Vagina (tissue), 2 donors: ENCODE results near the gene DUSP16.

Experiments
- POLR2A ChIP-seq, 2 donors: fragments of 450-650 bp; IDR thresholded peaks; one replicate each; pipeline ENCODE4 v1.6.1; 2017; ENCODE audit warnings: antibody characterized with exemption in 2 of 2, mild to moderate bottlenecking in 2 of 2, moderate library complexity in 2 of 2
- TF ChIP-seq, protein P1 (sequence below), 3 experiments: fragments of 450-650 bp in 2 of 3; fragments of 200-600 bp in 1 of 3; sonication (generic) in 1 of 3; IDR thresholded peaks; one replicate each; pipeline ENCODE4 v1.5.1; 2017 to 2019; ENCODE audit warnings: antibody characterized with exemption in 3 of 3, mild to moderate bottlenecking in 2 of 3, moderate library complexity in 2 of 3

DNA sequence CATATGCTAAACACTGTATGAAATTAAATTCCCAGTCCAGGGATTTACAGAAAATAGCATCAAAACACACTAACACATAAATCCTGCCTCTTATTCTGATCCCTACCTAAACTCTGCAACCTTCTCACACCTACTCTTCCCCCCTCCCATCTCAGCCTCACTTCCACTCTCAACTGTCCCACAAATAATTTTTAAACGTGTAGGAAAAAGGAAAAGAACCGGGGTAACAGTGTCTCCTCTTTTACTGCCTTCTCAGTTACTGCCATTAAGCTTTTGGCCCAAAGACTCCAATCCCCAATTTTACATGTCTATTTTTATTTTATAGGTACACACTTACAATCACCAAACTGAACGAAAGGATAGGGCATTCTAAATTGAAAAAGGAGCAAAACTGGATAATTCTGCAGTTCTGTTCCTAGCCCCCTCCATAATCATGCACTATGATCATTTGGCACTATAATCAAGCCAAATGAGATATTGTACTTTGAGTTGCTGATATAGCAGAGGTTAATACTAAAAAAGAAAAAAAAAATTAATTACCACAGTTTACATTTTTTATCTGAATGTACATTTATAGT lies 2.9 kb downstream of the DUSP16 start:
- TF ChIP-seq, protein P1, sequence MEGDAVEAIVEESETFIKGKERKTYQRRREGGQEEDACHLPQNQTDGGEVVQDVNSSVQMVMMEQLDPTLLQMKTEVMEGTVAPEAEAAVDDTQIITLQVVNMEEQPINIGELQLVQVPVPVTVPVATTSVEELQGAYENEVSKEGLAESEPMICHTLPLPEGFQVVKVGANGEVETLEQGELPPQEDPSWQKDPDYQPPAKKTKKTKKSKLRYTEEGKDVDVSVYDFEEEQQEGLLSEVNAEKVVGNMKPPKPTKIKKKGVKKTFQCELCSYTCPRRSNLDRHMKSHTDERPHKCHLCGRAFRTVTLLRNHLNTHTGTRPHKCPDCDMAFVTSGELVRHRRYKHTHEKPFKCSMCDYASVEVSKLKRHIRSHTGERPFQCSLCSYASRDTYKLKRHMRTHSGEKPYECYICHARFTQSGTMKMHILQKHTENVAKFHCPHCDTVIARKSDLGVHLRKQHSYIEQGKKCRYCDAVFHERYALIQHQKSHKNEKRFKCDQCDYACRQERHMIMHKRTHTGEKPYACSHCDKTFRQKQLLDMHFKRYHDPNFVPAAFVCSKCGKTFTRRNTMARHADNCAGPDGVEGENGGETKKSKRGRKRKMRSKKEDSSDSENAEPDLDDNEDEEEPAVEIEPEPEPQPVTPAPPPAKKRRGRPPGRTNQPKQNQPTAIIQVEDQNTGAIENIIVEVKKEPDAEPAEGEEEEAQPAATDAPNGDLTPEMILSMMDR (IDR thresholded peaks at IDR 0.05): no peak
- TF ChIP-seq POLR2A (IDR thresholded peaks at IDR 0.05): no peak
